ENCODE results near the gene PRRX2. TPM values are rescaled to one million over a fixed set of nuclear protein-coding genes. Genes with fewer than 3 reads are reported as not detected.

Gene PRRX2
- total RNA-seq, 1 experiment from 2014 or later: 12.7 TPM

GRCh38 chr9:129630967-129631673, 34.3 kb upstream of the PRRX2 start:
- no peak overlapping the region for H3K4me3 ChIP-seq (ENCODE audit: low read depth, low read length, poor library complexity, severe bottlenecking)
- no peaks in the 10 kb centered on the region for H3K9me3 ChIP-seq (ENCODE audit: low read depth, low read length, poor library complexity, severe bottlenecking)
- peaks cover 30% of the 10 kb centered on the region for H3K36me3 ChIP-seq (ENCODE audit: insufficient read depth, low read length, poor library complexity, severe bottlenecking)
- BruUV-seq (replicated peaks): no TSS peak
- no peak for TF ChIP-seq CTCF (conservative IDR thresholded peaks at IDR 0.05; ENCODE audit: low read depth, low read length)
- no peak for TF ChIP-seq EZH2 (IDR thresholded peaks at IDR 0.05; ENCODE audit: borderline replicate concordance, low read depth, low read length, poor library complexity, severe bottlenecking)
- DNase-seq (ENCODE audit: low spot score): no peak
- POLR2A ChIA-PET (ENCODE audit: low non-redundant PET): no interaction called here
- peaks cover 40% of the 10 kb centered on the region for H3K4me1 ChIP-seq (ENCODE audit: insufficient read depth, low read length, poor library complexity, severe bottlenecking)
- intact Hi-C loops (cut with micrococcal nuclease; ENCODE audit: unreplicated experiment): no loop called here
- CTCF ChIA-PET: no interaction called here
- peak overlapping the region; percentile 58 for H3K27ac ChIP-seq (ENCODE audit: low read depth, low read length, poor library complexity, severe bottlenecking)
- no peaks in the 10 kb centered on the region for H3K27me3 ChIP-seq (replicated peaks; ENCODE audit: insufficient read depth, low read depth, low read length, poor library complexity)

DNA sequence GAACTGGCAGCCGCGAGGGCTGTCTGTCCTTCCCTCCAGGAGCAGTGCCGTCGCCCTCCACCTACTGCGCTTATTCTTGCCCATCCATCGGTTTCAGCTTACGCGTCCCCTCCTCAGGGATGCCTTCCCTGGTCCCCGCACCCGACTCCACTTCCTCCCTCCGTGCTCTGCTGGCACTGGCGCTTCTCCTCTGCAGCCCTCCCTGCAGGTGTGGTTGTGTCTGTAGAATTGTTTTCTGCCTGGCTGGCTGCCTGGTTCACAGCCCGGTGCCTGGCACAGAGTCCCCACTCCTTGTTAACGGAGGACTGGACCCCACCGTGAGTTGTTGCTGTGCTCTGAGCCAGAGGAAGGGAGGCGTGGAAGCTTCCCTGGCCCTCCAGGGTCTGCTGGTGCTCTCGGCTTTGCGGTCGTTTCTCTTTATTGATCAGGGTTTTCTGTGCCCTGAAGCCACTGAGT, 33.7 kb upstream of the PRRX2 start:
- H3K27ac ChIP-seq (ENCODE audit: low read depth, low read length, poor library complexity, severe bottlenecking): peak overlapping the region; percentile 58
- H3K9me3 ChIP-seq (ENCODE audit: low read depth, low read length, poor library complexity, severe bottlenecking): no peaks in the 10 kb centered on the region
- intact Hi-C loops (cut with micrococcal nuclease; ENCODE audit: unreplicated experiment): no loop called here
- DNase-seq (ENCODE audit: low spot score): no peak
- ChIA-PET POLR2A (ENCODE audit: low non-redundant PET) (no interaction called here), CTCF (no interaction called here)
- no peaks in the 10 kb centered on the region for H3K27me3 ChIP-seq (replicated peaks; ENCODE audit: insufficient read depth, low read depth, low read length, poor library complexity)
- TF ChIP-seq CTCF (conservative IDR thresholded peaks at IDR 0.05; ENCODE audit: low read depth, low read length) (no peak), EZH2 (IDR thresholded peaks at IDR 0.05; ENCODE audit: borderline replicate concordance, low read depth, low read length, poor library complexity, severe bottlenecking) (no peak)
- peaks cover 40% of the 10 kb centered on the region for H3K4me1 ChIP-seq (ENCODE audit: insufficient read depth, low read length, poor library complexity, severe bottlenecking)
- H3K36me3 ChIP-seq (ENCODE audit: insufficient read depth, low read length, poor library complexity, severe bottlenecking): peaks cover 32% of the 10 kb centered on the region
- BruUV-seq (replicated peaks): no TSS peak
- H3K4me3 ChIP-seq (ENCODE audit: low read depth, low read length, poor library complexity, severe bottlenecking): no peak overlapping the region

GRCh38 chr9:129632460-129632859, 33.0 kb upstream of the PRRX2 start:
- Histone ChIP-seq H3K4me3 (ENCODE audit: low read depth, low read length, poor library complexity, severe bottlenecking) (no peak overlapping the region), H3K27me3 (replicated peaks; ENCODE audit: insufficient read depth, low read depth, low read length, poor library complexity) (no peaks in the 10 kb centered on the region), H3K9me3 (ENCODE audit: low read depth, low read length, poor library complexity, severe bottlenecking) (no peaks in the 10 kb centered on the region), H3K36me3 (ENCODE audit: insufficient read depth, low read length, poor library complexity, severe bottlenecking) (peaks cover 40% of the 10 kb centered on the region), H3K27ac (ENCODE audit: low read depth, low read length, poor library complexity, severe bottlenecking) (peak overlapping the region; percentile 58), H3K4me1 (ENCODE audit: insufficient read depth, low read length, poor library complexity, severe bottlenecking) (peaks cover 34% of the 10 kb centered on the region)
- no peak for DNase-seq (ENCODE audit: low spot score)
- intact Hi-C loops (cut with micrococcal nuclease; ENCODE audit: unreplicated experiment): no loop called here
- no TSS peak for BruUV-seq (replicated peaks)
- ChIA-PET POLR2A (ENCODE audit: low non-redundant PET) (no interaction called here), CTCF (no interaction called here)
- no peak for TF ChIP-seq CTCF (conservative IDR thresholded peaks at IDR 0.05; ENCODE audit: low read depth, low read length)
- no peak for TF ChIP-seq EZH2 (IDR thresholded peaks at IDR 0.05; ENCODE audit: borderline replicate concordance, low read depth, low read length, poor library complexity, severe bottlenecking)
